GM23248 (cell line): ENCODE data around the gene PKD1.

ENCODE experiments used
- EZH2 ChIP-seq: fragments of 200-600 bp; sonication (generic); IDR thresholded peaks from 2 replicates; pipeline ENCODE4 v1.6.1; 2018; ENCODE audit warnings: antibody characterized with exemption, mild to moderate bottlenecking; ENCODE audit not compliant: insufficient read depth, poor library complexity, severe bottlenecking
- EZH2phosphoT487 ChIP-seq: fragments of 200-600 bp; sonication (generic); IDR thresholded peaks from 2 replicates; pipeline ENCODE4 v1.6.1; 2018; ENCODE audit warnings: antibody characterized with exemption, moderate library complexity, mild to moderate bottlenecking, low read depth; ENCODE audit not compliant: insufficient read depth

DNA sequence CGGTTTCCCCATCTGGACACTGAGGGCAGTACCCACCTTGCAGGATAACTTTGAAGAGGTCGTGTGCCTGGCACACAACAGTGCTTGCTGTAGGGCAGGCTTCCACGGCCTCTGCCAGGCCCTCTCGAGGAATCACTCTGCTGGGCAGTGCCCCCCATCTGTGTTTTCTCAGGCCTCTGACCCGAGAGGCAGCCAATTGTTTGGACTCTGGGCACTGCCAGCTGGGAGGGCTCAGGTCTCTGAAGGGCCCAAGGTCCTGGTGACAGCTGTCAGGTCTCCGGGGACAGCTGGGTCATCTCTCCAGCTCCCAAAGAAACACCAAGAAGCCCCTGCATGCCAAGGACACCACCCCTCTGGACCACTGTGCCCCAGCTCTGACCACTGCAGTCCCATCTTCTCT, 11.7 kb upstream of the PKD1 start:
- TF ChIP-seq EZH2 (no peak), EZH2phosphoT487 (no peak)
